ENCODE data around the gene PGM2L1.
"Not testable (repeated sequence)": the region's sequence is repeated elsewhere in the genome, so short reads cannot be mapped to it uniquely, and the experiment has no call there.

Gene PGM2L1
- total RNA-seq, result 51.3 to 71.4 reads per million in 2 donors

GRCh38 chr11:74398244-74399159 is at the start of gene PGM2L1:
Gene PGM2L1 (minus strand): TSS chr11:74398433. CDS start chr11:74398161, 272 bp downstream.
- peak; percentile 80 for DNase-seq

- no peak for DNase-seq
These were observed 49.5 kb upstream of the PGM2L1 start for GRCh38 chr11:74447720-74448119.

GRCh38 chr11:74446532-74446938 is 48.3 kb upstream of the PGM2L1 start:
- DNase-seq, result no peak

- DNase-seq, result no peak
These were observed 46.1 kb upstream of the PGM2L1 start for GRCh38 chr11:74444173-74444826.

GRCh38 chr11:74443071-74443864 is 45.0 kb upstream of the PGM2L1 start:
- DNase-seq, result no peak

GRCh38 chr11:74442636-74443035 is 44.4 kb upstream of the PGM2L1 start:
- no peak for DNase-seq

GRCh38 chr11:74438681-74439080 is 40.4 kb upstream of the PGM2L1 start:
- DNase-seq, result no peak

GRCh38 chr11:74437441-74438042 is 39.3 kb upstream of the PGM2L1 start:
- DNase-seq, result no peak

- DNase-seq, result no peak
These were observed 36.3 kb upstream of the PGM2L1 start for GRCh38 chr11:74434528-74434927.

- no peak for DNase-seq
These were observed 31.0 kb upstream of the PGM2L1 start for GRCh38 chr11:74429205-74429604.

- no peak for DNase-seq
These were observed 29.2 kb upstream of the PGM2L1 start for GRCh38 chr11:74427384-74427886.

- no peak for DNase-seq
These were observed 26.9 kb upstream of the PGM2L1 start for GRCh38 chr11:74425100-74425499.

GRCh38 chr11:74418509-74418895 is 20.3 kb upstream of the PGM2L1 start:
- DNase-seq, result no peak

GRCh38 chr11:74417860-74418508 is 19.8 kb upstream of the PGM2L1 start:
- DNase-seq, result no peak

- no peak for DNase-seq
These were observed 19.2 kb upstream of the PGM2L1 start for GRCh38 chr11:74417379-74417804.

GRCh38 chr11:74416974-74417373 is 18.7 kb upstream of the PGM2L1 start:
- DNase-seq, result not testable (repeated sequence)

GRCh38 chr11:74412733-74413359 is 14.6 kb upstream of the PGM2L1 start:
- no peak for DNase-seq

GRCh38 chr11:74412321-74412720 is 14.1 kb upstream of the PGM2L1 start:
- DNase-seq, result no peak

- DNase-seq, result no peak
These were observed 11.4 kb upstream of the PGM2L1 start for GRCh38 chr11:74409633-74410032.

- no peak for DNase-seq
These were observed 5.5 kb upstream of the PGM2L1 start for GRCh38 chr11:74403607-74404321.

GRCh38 chr11:74400606-74401005 is 2.4 kb upstream of the PGM2L1 start:
- no peak for DNase-seq

All from activated gamma-delta T cell (primary cell).